Measurements from ENCODE around the gene LRMDA. TPM values are rescaled to one million over a fixed set of nuclear protein-coding genes. Genes with fewer than 3 reads are reported as not detected.

LRMDA gene
- total and polyA plus RNA-seq, 2 of the 4 experiments (the other 2 are of a cell fraction) = 0.07 TPM; not detected in 1

- H4K91ac ChIP-seq (ENCODE audit: insufficient read depth, low read depth, low read length) = no peak overlapping the region
- H3K9me3 ChIP-seq (ENCODE audit: control insufficient read depth, insufficient read depth, low read length) = no peaks in the 10 kb centered on the region
- no peak overlapping the region for H2BK15ac ChIP-seq (ENCODE audit: low read depth, low read length)
- no peak overlapping the region for H3K9ac ChIP-seq (ENCODE audit: low read depth, low read length)
- in situ Hi-C loops (cut with MboI; ENCODE audit: low sequenced_read_pairs) = no loop called here
- H3K56ac ChIP-seq (ENCODE audit: extremely low read depth, insufficient read depth, low read length) = no peak overlapping the region
- no peak for TF ChIP-seq CEBPB (IDR thresholded peaks at IDR 0.05; ENCODE audit: low read depth, low read length)
- TF ChIP-seq CHD1 (IDR thresholded peaks at IDR 0.05; ENCODE audit: low read depth, low read length) = no peak
- no peak for TF ChIP-seq SMC3 (IDR thresholded peaks at IDR 0.05; ENCODE audit: low read depth, low read length)
- no peak for TF ChIP-seq FOS (IDR thresholded peaks at IDR 0.05; ENCODE audit: low read depth, low read length)
- TF ChIP-seq MAFK (IDR thresholded peaks at IDR 0.05; ENCODE audit: low read depth, low read length) = no peak
- no peak for TF ChIP-seq ELK1 (IDR thresholded peaks at IDR 0.05; ENCODE audit: borderline replicate concordance, low read depth, low read length)
- no peak for TF ChIP-seq CTCF (conservative IDR thresholded peaks at IDR 0.05; ENCODE audit: low read depth, low read length)
- TF ChIP-seq USF2 (IDR thresholded peaks at IDR 0.05; ENCODE audit: low read depth, low read length) = no peak
- no peak for TF ChIP-seq RCOR1 (IDR thresholded peaks at IDR 0.05; ENCODE audit: insufficient replicate concordance, low read length)
- TF ChIP-seq MXI1 (IDR thresholded peaks at IDR 0.05; ENCODE audit: borderline replicate concordance, low read depth, low read length) = no peak
- no peak for TF ChIP-seq BHLHE40 (IDR thresholded peaks at IDR 0.05; ENCODE audit: low read depth, low read length)
- no peak for TF ChIP-seq RAD21 (IDR thresholded peaks at IDR 0.05; ENCODE audit: low read length)
- H3K4me1 ChIP-seq (ENCODE audit: control insufficient read depth, insufficient read depth, low read length) = no peaks in the 10 kb centered on the region
- H3K27ac ChIP-seq (ENCODE audit: insufficient read depth, low read length) = no peak overlapping the region
- no peak overlapping the region for H3K4me3 ChIP-seq (ENCODE audit: insufficient read depth, low read depth, low read length)
- no peaks in the 10 kb centered on the region for H4K20me1 ChIP-seq (ENCODE audit: insufficient read depth, low read length)
- H4K5ac ChIP-seq (ENCODE audit: low read depth, low read length) = no peak overlapping the region
- H3K14ac ChIP-seq (replicated peaks; ENCODE audit: low read depth, low read length) = no peak overlapping the region
- H3K9me1 ChIP-seq (ENCODE audit: insufficient read depth, low read length) = no peaks in the 10 kb centered on the region
- BruUV-seq (replicated peaks) = no TSS peak
- intact Hi-C loops (cut with micrococcal nuclease) = loop anchor here (10.0 kb wide), 1 partner anchor 619 kb away; no protein-coding TSS in a partner anchor
- H2AK5ac ChIP-seq (ENCODE audit: low read depth, low read length) = no peak overlapping the region
- no peak overlapping the region for H4K8ac ChIP-seq (ENCODE audit: low read depth in 2 of 2, low read length in 2 of 2)
- no CpG with 5 or more reads among the region's 1 CpG for WGBS, 2 experiments (ENCODE audit: extremely low coverage in 2 of 2, insufficient read length in 1 of 2)
- no peak overlapping the region for H2BK120ac ChIP-seq (ENCODE audit: low read depth, low read length)
- ChIA-PET CTCF (no interaction called here), POLR2A (ENCODE audit: unreplicated experiment) (no interaction called here)
- no peak overlapping the region for H2AK9ac ChIP-seq (replicated peaks; ENCODE audit: low read depth, low read length, poor library complexity)
- no peak overlapping the region for H2BK5ac ChIP-seq (ENCODE audit: low read depth, low read length, poor library complexity, severe bottlenecking)
- H2AFZ ChIP-seq (replicated peaks; ENCODE audit: low read length, poor library complexity) = no peak overlapping the region
- no peak overlapping the region for H3K18ac ChIP-seq (ENCODE audit: low read depth, low read length)
- H3K23ac ChIP-seq (ENCODE audit: low read depth, low read length) = no peak overlapping the region
- ATAC-seq (ENCODE audit: low read depth) (no peak), DNase-seq (no peak)
- H2BK20ac ChIP-seq (ENCODE audit: low read depth, low read length) = no peak overlapping the region
- peaks cover 7% of the 10 kb centered on the region for H3K27me3 ChIP-seq (ENCODE audit: control insufficient read depth, insufficient read depth, low read length)
- H3K4me2 ChIP-seq (ENCODE audit: low read depth, low read length) = no peak overlapping the region
- H3K36me3 ChIP-seq (ENCODE audit: control insufficient read depth, insufficient read depth, low read length) = no peaks in the 10 kb centered on the region
- dilution Hi-C loops (cut with HindIII; ENCODE audit: low sequenced_read_pairs, unreplicated experiment) = no loop called here
- no peak overlapping the region for H3K4ac ChIP-seq (ENCODE audit: low read depth, low read length)
- H3K79me1 ChIP-seq (ENCODE audit: low read depth in 1 of 2, low read length in 2 of 2) = no peaks in the 10 kb centered on the region
Measured at GRCh38 chr10:75925999-75926398, 494.6 kb downstream of the LRMDA start.

Measured in IMR-90 (cell line).